GM21528 (cell line): ENCODE data around the gene IL36RN.
"Not testable (repeated sequence)": the region's sequence is repeated elsewhere in the genome, so short reads cannot be mapped to it uniquely, and the experiment has no call there.

Source experiments
- ATAC-seq: cut with Tn5 transposase; IDR thresholded peaks from one replicate; pipeline ENCODE4 v1.9.1; 2021; ENCODE audit warnings: mild to moderate bottlenecking, moderate library complexity; ENCODE audit not compliant: unreplicated experiment, low FRiP score

IL36RN gene

DNA sequence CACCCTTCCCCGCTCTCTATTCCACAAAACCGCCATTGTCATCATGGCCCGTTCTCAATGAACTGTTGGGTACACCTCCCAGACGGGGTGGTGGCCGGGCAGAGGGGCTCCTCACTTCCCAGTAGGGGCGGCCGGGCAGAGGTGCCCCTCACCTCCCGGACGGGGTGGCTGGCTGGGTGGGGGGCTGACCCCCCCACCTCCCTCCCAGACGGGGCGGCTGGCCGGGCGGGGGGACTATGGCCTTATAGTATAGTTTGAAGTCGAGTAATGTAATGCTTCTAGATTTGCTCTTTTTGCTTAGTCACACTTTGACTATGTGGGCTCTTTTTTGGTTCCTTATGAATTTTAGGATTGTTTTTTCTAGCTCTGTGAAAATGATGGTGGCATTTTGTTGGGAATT, 37.3 kb downstream of the IL36RN start:
- not testable (repeated sequence) for ATAC-seq

DNA sequence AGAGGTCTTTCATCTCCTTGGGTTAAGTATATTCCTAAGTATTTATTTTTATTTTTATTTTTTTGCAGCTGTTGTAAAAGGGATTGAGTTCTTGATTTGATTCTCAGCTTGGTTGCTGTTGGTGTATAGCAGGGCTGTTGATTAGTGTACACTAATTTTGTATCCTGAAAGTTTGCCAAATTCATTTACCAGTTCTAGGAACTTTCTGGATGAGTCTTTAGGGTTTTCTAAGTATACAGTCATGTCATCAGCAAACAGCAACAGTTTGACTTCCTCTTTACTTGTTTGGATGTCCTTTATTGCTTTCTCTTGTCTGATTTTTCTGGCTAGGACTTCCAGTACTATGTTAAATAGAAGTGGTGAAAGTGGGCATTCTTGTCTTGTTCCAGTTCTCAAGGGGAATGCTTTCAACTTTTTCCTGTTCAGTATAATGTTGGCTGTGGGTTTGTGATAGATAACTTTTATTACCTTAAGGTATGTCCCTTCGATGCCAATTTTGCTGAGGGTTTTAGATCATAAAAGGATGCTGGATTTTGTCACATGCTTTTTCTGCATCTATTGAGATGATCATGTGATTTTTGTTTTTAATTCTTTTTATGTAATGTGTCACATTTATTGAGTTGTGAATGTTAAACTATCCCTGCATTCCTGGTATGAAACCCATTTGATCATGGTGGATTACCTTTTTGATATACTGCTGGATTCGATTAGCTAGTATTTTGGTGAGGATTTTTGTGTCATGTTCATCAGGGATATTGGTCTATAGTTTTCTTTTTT, 38.0 kb downstream of the IL36RN start:
- ATAC-seq: not testable (repeated sequence)

DNA sequence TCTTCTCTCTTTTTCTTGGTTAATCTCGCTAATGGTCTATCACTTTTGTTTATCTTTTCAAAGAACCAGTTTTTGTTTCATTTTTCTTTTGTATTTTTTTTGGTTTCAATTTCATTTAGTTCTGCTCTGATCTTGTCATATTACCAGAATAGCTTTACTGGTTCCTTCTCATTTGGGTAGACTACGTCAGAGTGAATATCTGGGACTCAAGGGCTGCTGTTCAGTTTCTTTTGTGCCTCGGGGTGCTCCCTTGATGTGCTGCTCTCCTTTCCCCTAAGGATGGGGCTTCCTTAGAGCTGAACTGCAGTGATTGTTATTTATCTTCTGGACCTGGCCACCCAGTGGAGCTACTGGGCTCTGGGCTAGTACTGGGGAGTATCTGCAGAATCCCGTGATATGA, 39.0 kb downstream of the IL36RN start:
- ATAC-seq: no peak

DNA sequence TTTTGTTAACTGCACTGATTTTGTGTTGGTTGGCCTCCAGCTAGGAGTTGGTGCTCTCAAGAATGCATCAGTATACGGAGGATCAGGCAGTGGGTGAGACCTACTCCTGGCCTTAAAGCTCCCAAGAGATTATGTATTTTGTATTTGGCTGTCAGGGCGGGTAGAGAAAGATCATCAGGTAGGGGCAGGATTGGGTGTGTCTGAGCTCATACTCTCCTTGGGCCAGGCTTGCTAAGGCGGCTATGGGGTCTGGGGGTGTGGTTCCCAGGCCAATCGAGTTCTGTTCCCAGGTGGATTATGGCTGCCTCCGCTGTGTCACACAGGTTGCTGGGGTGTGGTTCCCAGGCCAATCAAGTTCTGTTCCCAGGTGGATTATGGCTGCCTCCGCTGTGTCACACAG, 39.5 kb downstream of the IL36RN start:
- ATAC-seq: no peak

DNA sequence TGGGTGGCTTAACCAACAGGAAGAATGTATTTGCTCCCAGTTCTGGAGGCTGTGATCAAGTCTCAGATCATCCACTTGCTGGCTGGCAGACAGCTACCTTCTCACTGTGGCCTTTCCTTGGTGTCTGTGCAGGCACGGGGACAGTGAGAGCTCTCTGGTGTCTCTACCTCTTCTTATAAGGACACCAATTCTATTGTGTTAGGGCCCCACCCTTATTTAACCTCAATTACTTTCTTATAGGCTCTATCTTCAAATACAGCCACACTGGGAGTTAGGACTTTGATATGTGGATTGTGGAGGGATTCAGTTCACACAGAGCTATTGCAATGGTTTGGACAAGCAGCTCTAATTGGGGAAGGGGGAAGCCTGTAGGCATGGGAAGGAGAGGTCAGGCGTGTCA, 43.1 kb downstream of the IL36RN start:
- no peak for ATAC-seq

DNA sequence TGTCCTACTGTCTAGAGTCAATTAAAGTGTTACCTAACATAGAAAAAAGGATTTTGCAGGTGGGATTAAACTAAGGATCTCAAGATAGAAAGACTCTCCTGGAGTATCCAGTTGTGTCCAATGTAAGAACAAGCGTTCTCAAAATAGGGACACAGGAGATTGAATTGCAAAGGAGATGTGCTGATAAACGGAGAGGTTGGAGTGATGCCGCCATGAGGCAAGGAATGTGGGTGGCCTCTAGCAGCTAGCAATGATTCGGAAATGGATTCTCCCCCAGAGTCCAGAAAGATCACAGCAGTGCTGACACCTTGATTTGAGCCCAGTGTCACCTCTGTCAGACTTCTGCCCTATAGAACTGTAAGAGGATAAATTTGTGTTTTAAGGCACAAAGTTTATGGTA, 44.3 kb downstream of the IL36RN start:
- no peak for ATAC-seq

GRCh38 chr2:113104054-113104611, 45.1 kb downstream of the IL36RN start:
- ATAC-seq: no peak

- no peak for ATAC-seq
These were observed 46.2 kb downstream of the IL36RN start for GRCh38 chr2:113105047-113105785.

GRCh38 chr2:113111121-113111520, 52.1 kb downstream of the IL36RN start:
- no peak for ATAC-seq

DNA sequence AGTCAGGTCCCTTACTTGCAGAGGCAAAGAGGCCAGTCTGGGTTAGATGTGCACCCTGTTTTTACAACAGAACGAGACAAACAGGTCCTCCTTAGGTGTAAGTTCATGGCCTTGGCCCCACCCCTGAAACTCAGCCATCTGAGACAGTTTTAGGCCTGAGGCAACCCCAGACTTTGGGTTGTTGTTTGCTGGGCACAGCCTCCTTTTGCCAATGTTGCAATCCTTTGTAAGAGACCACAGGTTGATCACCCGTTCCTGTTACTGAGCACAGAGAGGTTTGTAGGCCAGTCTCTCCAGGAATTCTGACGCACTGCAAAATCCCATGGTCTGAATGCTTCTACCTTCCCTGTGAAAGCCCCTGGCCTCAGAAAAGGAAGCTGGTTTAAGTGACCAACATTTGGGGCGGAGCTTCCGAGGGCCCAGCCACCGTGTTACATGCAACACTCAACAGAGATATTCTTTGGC, 52.9 kb downstream of the IL36RN start:
- ATAC-seq: no peak

- ATAC-seq: no peak
These were observed 53.4 kb downstream of the IL36RN start for GRCh38 chr2:113112441-113112840.

- no peak for ATAC-seq
These were observed 53.9 kb downstream of the IL36RN start for GRCh38 chr2:113112871-113113270.

DNA sequence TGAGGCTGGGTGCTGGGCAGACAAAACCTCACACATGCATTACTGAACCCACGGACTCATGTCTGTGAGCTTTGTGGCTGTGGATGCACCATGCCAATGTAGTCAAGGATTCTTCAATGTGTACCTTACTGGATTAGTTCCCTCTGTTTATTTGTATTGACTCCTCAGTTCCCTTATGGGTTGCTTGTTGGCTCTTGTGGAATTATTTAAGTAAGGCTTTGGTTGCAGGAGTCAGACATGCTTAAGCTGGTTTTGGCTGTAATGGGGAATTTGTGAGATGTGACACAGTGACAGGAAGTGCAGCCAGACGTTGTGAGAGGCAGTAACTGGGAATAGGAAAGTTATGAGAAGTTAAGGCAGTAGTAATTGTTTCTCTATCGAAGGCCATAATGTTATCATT, 54.8 kb downstream of the IL36RN start:
- no peak for ATAC-seq
